Urinary bladder (tissue), 4 donors: ENCODE measurements around the gene ALPL. TPM values are rescaled to one million over a fixed set of nuclear protein-coding genes. Genes with fewer than 3 reads are reported as not detected.
A peak's percentile ranks its signal among the peaks of the same experiment; 100 is the strongest.

ENCODE experiments used
- DNase-seq: peaks from one replicate; pipeline ENCODE4 v3.0.0-alpha.2; 2015; ENCODE audit errors: extremely low spot score
- H3K27ac ChIP-seq: one replicate; pipeline ENCODE4 v1.5.1; 2013; ENCODE audit warnings: low read depth, mild to moderate bottlenecking, moderate library complexity
- H3K36me3 ChIP-seq: one replicate; pipeline ENCODE4 v1.6.1; 2013; ENCODE audit warnings: mild to moderate bottlenecking, moderate library complexity; ENCODE audit not compliant: insufficient read depth
- H3K4me1 ChIP-seq: one replicate; pipeline ENCODE4 v1.6.1; 2013; ENCODE audit warnings: mild to moderate bottlenecking, moderate library complexity; ENCODE audit not compliant: insufficient read depth
- H3K4me3 ChIP-seq: one replicate; pipeline ENCODE4 v1.5.1; 2013; ENCODE audit warnings: low read depth, low read length
- WGBS: extraction: QIAGEN DNeasy Blood & Tissue Kit; methylation state at CpG from one replicate; pipeline ENCODE4 v1.1.7; 2013; 5-methylcytosine and 5-hydroxymethylcytosine counted together
- polyA plus RNA-seq: library from polyadenylated mRNA; stranded (reverse); fragments of 200-250 nt; gene quantifications from one replicate; pipeline ENCODE4 v1.2.3, GENCODE V29; 2013
- total RNA-seq: library from RNA; depleted of rRNA; stranded (reverse); fragments of >200 nt; gene quantifications from one replicate; pipeline ENCODE4 v1.2.3, GENCODE V29; 2014
- donor health status: healthy with polysubstance abuse.
- donor health status: healthy.

Gene ALPL
- total and polyA plus RNA-seq, 2 donors = 1.5 to 6.9 TPM

DNA sequence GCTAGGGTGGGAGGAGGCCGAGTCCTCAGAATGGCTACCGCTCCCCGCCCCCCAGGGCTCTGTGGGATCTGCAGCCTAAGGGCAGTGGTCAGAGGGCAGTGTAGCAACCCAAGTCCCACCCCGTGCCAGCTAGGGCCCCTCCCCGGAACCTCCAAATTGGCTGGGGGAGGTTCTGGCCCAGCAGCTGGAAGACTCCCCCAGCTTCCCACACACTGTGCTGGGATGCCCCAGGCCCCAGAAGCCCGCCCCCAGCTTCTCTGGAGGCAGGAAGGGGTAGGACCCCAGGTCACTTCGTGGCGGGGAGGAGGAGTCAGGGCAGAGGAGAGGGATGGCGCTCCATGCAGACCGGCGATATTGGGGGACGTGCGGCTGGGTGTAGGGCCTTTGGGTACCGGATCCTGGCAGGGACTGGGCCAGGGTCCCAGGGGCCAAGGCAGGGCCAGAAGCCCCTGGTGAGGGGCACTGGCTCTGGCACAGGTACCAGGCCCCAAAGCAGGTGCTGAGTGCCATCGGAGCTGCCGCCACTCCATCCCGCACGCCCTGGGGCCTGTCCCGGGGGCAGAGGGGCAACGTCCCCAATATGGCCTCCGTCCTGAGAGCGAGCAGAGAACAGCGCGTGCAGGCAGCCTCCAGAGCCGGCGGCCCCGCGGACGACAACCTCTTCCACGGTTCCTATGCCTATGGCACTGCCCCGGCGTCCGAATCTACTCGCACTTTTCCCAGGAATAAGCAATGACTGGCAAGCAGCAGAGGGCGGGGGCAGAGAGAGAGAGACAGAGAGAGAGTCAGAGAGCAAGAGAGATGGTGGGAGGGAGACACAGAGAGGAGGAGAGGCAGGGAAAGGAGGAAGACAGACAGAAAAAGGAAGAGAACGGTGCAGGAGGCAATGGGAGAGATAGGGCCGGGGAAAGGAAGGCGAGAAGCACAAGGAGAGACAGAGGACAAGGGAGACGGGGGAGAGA is 94.2 kb downstream of the ALPL start:
- no peak overlapping the region for H3K4me3 ChIP-seq
- 87% methylated on average over 39 of the region's 39 CpGs for WGBS
- no peak overlapping the region for H3K27ac ChIP-seq
- H3K36me3 ChIP-seq = no peaks in the 10 kb centered on the region
- no peaks in the 10 kb centered on the region for H3K4me1 ChIP-seq
- DNase-seq = no peak

DNA sequence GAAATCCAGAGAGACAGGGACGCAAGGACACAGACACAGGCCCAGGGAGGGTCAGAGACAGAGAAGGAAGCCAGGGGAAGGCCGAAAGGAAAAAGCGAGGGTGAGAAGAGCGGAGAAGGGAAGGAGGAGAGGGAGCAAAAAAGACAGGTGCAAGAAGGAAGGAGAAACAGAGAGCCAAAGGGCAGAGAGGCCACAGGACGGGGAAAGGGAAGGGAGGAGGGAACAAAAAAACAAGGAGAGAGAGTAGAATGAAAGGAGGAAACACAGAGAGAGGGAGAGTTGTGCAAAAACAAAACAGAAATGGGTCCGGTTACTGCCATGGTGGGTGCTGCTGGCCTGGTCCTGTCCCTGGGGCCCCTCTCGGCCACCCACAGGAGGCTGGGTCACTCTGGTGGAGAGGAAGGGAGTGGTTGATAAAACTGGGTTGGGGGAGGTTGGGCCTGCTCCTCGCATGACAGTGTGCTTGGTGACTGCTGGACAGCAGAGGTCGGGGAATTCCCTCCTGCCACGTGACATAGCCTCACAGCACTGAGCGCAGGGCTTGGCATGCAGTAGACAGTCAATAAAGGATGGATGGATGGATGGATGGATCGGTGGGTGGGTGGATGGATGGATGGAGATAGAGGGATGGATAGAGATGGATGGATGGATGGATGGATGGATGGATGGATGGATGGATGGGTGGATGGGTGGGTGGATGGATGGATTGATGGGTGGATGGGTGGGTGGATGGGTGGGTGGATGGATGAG is 95.2 kb downstream of the ALPL start:
- Histone ChIP-seq H3K36me3 (no peaks in the 10 kb centered on the region), H3K27ac (no peak overlapping the region), H3K4me3 (no peak overlapping the region), H3K4me1 (no peaks in the 10 kb centered on the region)
- no peak for DNase-seq
- 87% methylated on average over 12 of the region's 12 CpGs for WGBS

DNA sequence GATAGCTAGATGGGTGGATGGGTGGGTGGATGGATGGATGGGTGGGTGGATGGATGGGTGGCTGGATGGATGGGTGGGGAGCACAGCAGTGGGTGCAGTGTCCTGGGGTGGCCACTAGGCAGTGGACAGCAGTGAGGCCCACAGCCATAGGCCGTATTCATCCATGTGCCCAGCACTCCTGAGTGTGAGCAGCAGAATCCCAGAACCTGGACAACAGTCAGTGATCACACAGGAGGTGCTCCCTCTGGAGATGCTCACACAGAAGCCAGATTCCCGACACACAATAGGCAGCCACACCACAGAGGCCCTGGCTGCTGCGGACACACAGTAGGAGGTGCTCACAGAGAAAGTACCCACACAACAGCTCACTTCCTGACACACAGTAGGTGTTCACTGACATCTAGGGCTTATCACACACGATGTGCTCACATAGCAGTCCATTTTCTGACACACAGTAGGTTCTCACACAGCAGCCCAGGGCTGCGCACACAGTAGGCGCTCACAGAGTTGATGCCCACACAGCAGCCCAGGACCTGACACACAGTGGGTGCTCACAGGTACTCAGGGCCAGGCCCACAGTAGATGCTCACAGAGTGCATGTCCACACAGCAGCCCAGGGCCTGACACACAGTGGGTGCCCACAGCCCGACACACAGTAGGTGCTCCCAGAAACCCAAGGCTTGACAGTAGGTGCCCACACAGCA is 95.9 kb downstream of the ALPL start:
- 88% methylated on average over 7 of the region's 7 CpGs for WGBS
- DNase-seq = no peak
- Histone ChIP-seq H3K4me1 (no peaks in the 10 kb centered on the region), H3K36me3 (no peaks in the 10 kb centered on the region), H3K4me3 (no peak overlapping the region), H3K27ac (no peak overlapping the region)

DNA sequence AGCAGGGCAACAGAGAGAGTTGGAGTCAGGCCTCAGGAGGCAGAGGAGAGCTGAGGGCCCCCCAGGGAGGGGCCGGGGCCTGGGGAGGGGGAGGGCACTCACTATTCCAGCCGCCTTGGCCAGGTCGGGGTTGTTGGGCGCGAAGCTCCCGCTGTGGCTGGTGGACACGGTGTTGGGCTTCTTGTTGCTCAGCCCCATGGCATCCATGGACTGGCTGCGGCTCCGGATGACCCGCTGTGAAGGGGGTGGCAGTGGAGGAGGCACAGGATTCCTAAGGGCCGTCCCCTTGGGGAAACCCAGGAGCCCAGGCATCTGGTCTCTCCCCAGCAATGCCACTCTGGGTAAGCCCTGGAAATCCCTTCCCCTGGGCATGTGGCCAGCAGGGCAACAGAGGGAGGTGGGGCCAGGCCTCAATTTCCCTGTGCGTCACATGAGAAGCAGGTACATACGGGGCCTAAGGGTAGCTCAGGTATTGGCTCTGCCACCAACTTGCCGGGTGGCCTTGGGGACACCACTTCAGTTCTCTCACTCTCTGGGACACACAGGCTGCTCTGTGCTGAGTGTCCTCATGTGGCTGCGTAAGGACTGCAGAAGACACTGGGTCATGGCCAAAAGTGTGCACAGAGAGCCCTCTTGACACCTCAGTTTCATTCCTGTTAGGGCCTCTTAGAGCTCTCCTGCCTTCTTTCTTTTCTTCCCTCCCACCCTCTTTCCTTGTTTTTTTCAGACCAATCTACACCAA is 96.9 kb downstream of the ALPL start:
- H3K4me3 ChIP-seq = no peak overlapping the region
- H3K4me1 ChIP-seq = no peaks in the 10 kb centered on the region
- no peak for DNase-seq
- WGBS = 83% methylated on average over 15 of the region's 15 CpGs
- no peaks in the 10 kb centered on the region for H3K36me3 ChIP-seq
- H3K27ac ChIP-seq = no peak overlapping the region

DNA sequence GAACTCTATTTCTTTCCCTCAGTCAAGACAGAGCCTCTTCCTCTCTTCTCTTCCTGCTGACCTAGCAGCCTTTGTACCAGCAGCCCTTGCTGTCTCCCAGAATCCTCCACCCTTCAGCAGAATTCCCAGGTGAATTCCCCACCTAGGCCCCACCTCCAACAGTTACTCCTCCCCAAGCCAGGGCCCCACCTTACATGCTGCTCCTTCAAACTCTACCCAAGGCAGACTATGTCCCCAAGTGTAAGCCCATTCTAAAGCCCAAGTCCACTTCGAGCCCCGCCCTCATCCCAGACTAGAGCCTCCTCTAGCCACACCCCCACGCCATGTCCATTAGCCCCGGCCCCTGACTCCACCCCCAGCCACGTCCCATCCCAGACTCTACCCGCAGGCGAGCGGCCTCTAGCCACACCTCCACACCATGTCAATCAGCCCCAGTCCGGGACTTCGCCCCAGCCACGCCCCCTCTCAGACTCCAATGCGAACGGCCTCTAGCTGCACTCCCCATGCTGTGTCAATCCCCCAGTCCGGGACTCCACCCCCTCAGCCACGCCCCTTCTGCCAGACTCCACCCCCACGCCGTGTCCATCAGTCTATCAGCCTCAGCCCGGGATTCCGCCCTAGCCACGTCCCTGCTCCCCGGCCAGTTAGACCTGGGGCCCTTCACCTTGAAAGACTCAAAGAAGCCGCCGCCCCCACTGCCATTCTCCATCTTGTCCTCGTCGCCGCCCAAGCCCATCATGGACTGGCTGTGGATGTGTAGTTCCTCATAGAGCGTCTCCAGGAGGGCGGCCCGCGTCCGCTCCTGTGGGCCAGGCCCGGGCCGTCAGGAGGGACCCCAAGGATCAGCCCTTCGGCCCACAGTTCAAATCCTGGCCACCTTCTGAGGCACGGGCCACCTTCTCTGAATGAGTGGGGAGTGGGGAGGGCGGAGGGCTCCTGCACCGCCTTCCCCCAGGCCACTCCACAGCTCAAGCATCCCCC is 98.6 kb downstream of the ALPL start:
- WGBS = 43% methylated on average over 37 of the region's 37 CpGs
- DNase-seq = peak; percentile 61
- Histone ChIP-seq H3K4me3 (no peak overlapping the region), H3K27ac (no peak overlapping the region), H3K4me1 (no peaks in the 10 kb centered on the region), H3K36me3 (no peaks in the 10 kb centered on the region)

DNA sequence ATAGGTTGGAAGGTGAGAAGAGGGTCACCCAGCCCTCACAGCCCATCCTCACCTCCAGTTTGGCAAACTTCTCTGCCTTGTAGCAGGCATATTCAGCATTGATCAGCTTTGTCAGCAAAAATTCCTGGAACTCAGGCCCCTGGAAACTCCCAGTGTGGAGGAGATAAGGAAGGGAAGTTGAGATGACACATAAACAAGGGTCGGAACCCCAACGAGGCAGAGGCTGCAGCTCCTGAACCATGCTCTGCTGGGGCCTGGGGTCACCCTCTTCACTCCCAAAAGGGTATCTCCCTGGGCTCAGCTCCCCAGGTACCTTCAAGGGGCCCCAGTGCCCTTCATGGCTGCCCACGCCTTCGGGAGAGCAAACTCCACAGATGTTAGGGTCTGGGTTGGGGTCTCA is 99.6 kb downstream of the ALPL start:
- 67% methylated on average over 4 of the region's 4 CpGs for WGBS
- no peaks in the 10 kb centered on the region for H3K36me3 ChIP-seq
- no peak for DNase-seq
- no peaks in the 10 kb centered on the region for H3K4me1 ChIP-seq
- H3K27ac ChIP-seq = no peak overlapping the region
- H3K4me3 ChIP-seq = no peak overlapping the region

DNA sequence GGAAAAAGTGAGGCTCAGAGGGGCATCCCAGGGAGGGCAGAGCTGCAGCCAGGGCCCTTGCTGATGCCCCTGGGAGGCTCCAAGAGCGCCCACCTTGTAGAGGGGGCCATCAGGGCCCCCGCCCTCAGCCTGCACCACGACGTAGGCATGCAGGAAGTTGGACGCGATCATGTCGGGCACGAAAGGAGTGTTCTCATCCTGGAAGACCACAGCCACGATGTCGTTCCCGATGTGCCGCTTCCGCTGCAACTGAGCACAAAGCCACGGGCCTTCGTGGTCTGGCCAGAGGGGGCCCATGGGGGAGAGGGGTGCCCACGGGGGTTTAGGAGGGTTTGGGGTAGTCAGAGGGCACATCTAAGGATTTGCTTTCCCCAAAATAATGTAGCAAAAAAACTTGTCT is 100.8 kb downstream of the ALPL start:
- no peak overlapping the region for H3K4me3 ChIP-seq
- no peak for DNase-seq
- no peaks in the 10 kb centered on the region for H3K36me3 ChIP-seq
- H3K27ac ChIP-seq = no peak overlapping the region
- H3K4me1 ChIP-seq = no peaks in the 10 kb centered on the region
- WGBS = 84% methylated on average over 16 of the region's 16 CpGs

DNA sequence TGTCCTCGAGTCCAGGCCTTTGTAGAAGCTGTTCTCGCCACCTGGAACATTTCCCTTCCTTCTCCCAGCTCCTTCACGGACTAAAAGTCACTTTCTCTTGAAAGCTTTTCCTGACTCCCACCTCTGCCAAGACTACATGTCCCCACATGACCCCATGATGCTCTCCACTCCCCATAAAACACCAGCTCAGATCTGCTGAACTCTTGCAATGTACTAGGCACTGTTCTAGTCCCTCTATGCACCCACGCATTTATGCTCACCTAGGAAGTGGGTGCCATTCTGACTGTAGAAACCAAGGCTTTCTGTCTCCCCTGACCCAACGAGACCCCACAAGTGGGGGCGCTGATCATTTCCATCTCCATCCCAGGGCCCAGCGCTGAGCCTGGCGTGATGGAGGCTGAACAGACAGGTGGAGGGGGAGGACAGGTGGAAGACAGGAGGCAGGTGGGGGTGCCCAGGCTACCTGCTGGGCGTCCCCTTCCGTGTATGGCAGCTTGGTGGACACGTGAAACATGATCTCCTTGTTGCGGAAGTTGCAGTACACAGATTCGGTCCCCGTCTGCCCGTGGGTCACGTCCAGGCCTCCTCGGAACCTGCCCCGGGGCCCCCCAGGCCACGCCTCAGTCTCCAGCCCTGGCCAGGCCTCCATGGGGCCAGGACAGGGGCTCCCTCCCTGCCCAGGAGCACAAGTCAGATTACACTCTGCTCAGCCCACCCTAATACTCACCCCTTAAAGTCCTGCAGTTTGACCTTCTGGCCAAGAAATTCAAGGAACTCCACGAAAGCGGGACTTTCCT is 102.0 kb downstream of the ALPL start:
- no peak overlapping the region for H3K4me3 ChIP-seq
- H3K36me3 ChIP-seq = no peaks in the 10 kb centered on the region
- WGBS = 78% methylated on average over 21 of the region's 21 CpGs
- no peak for DNase-seq
- H3K27ac ChIP-seq = no peak overlapping the region
- no peaks in the 10 kb centered on the region for H3K4me1 ChIP-seq

DNA sequence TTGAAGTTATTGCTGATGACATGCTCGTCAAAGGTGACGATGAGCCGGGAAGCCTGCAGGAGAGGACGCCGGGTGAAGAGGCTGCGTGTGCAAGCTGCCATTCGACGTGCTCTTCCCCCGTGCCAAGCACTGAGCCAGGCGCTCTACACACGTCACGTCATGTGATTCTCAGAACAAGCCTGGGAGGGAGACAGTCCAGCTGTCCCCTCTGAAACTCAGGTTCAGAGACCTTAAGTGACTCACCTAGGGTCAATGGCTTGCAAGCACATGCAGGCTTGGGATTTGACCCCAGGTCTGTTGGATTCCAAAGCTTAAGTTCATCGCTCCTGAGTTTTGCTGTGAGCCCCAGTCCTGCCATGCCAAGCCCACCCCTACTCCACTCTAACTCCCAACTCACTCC is 102.8 kb downstream of the ALPL start:
- no peaks in the 10 kb centered on the region for H3K36me3 ChIP-seq
- H3K4me1 ChIP-seq = no peaks in the 10 kb centered on the region
- WGBS = 94% methylated on average over 13 of the region's 13 CpGs
- H3K4me3 ChIP-seq = no peak overlapping the region
- no peak for DNase-seq
- H3K27ac ChIP-seq = no peak overlapping the region

DNA sequence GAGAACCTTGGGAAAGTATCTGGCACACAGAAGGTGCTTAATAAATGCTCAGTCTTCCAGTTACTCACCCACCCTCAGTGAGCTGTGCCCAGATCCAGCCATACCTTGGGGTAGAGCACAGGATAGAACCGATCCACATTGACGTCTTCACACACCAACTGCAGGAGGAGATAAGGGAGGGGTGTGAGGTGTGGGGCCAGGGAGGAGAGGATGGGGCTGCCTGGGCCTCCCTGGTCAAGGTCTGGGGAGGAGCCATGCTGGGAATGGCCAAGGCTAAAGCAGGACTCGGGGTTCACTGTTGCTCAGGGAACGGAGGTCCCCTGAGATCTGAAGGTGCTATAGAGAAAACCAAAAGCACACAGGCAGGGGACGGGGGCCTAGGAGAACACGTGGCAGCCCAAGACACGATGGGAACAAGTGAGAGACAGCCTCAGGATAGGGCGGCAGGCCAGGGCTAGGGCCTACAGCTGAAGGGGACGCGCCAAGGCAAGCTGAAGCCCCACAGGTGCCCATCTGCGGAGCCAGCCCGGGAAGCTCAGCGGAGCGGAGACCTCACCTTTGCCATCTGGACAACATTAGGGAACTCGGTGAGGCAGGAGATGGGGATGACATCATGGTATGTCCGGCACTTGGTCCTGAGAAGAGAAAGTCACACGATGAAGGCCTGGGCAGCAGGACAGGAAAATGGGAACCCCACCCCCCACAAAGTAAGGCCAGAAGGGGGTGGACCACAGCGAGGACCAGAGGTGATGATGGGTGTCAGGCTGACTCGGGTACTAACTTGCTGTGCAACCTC is 104.0 kb downstream of the ALPL start:
- Histone ChIP-seq H3K36me3 (no peaks in the 10 kb centered on the region), H3K4me3 (no peak overlapping the region), H3K4me1 (no peaks in the 10 kb centered on the region), H3K27ac (no peak overlapping the region)
- DNase-seq = no peak
- WGBS = 80% methylated on average over 19 of the region's 19 CpGs

DNA sequence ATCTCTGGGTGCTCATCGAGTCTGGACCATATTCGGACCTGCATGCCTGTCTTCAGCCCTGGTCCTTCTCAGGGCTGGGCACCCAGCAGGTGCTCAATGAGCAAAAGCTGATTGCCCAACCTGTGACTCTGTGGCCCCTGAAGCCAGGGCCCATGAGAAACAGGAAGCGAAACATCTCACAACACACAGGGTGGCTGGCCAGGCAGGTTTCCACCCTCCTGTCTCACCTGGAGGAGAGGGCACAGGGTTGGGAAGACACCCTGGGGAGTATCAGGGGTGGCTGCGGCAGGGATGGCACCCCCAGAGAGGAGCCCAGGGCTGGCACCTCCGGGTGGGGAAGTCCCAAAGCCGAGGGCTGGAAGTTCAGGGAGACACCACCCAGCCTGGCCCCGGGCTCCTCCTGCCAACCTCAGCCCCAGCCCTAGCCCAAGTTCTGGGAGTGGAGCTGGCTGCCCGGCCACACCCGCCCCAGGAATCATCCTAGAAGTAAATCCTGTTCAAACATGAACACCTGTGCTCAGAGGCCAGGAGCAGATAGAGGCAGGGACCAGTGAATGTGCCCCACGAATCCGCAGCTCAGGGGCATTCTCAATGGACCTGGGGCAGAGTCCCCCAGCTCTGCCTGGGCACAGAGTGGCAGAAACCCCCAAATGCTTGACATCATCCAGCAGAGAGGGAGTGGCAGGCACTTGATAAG is 105.3 kb downstream of the ALPL start:
- no peaks in the 10 kb centered on the region for H3K4me1 ChIP-seq
- 80% methylated on average over 11 of the region's 11 CpGs for WGBS
- H3K36me3 ChIP-seq = no peaks in the 10 kb centered on the region
- DNase-seq = no peak
- no peak overlapping the region for H3K27ac ChIP-seq
- no peak overlapping the region for H3K4me3 ChIP-seq
